Measurements from ENCODE around the gene FOXK1. TPM values are rescaled to one million over a fixed set of nuclear protein-coding genes. Genes with fewer than 3 reads are reported as not detected.

Gene FOXK1
- total and polyA plus RNA-seq, 9 of the 15 experiments (the other 6 are each of a cell fraction or from before 2014, with no cell fraction given), result 0.32 to 45.5 (median 8.1) TPM

- TF ChIP-seq MYC (IDR thresholded peaks at IDR 0.05; ENCODE audit: low read depth, low read length) (peak; percentile 89), MYC (CRISPR knock-in tag; IDR thresholded peaks at IDR 0.05; ENCODE audit: borderline replicate concordance, low read depth) (no peak), E2F1 (CRISPR knock-in tag; IDR thresholded peaks at IDR 0.05) (peak; percentile 18; the same call in 1 of the 2 replicates), RAD21 (CRISPR knock-in tag; conservative IDR thresholded peaks at IDR 0.05 in 1 of 2, IDR thresholded peaks at IDR 0.05 in 1 of 2) (peak in 1 of 2 experiments; percentile 37; a peak in 2 of 4 replicates), ZBTB49 (CRISPR knock-in tag; IDR thresholded peaks at IDR 0.05; ENCODE audit: borderline replicate concordance) (no peak), TFAP4 (CRISPR knock-in tag; IDR thresholded peaks at IDR 0.05; ENCODE audit: borderline replicate concordance) (peak; percentile 47), SMAD4 (CRISPR knock-in tag; conservative IDR thresholded peaks at IDR 0.05) (0 out of 2 replicates have a peak, but pooled peaks have one; percentile 14), SMAD2 (IDR thresholded peaks at IDR 0.05; ENCODE audit: low read depth, low read length) (no peak)
- TF ChIP-seq, protein P1, sequence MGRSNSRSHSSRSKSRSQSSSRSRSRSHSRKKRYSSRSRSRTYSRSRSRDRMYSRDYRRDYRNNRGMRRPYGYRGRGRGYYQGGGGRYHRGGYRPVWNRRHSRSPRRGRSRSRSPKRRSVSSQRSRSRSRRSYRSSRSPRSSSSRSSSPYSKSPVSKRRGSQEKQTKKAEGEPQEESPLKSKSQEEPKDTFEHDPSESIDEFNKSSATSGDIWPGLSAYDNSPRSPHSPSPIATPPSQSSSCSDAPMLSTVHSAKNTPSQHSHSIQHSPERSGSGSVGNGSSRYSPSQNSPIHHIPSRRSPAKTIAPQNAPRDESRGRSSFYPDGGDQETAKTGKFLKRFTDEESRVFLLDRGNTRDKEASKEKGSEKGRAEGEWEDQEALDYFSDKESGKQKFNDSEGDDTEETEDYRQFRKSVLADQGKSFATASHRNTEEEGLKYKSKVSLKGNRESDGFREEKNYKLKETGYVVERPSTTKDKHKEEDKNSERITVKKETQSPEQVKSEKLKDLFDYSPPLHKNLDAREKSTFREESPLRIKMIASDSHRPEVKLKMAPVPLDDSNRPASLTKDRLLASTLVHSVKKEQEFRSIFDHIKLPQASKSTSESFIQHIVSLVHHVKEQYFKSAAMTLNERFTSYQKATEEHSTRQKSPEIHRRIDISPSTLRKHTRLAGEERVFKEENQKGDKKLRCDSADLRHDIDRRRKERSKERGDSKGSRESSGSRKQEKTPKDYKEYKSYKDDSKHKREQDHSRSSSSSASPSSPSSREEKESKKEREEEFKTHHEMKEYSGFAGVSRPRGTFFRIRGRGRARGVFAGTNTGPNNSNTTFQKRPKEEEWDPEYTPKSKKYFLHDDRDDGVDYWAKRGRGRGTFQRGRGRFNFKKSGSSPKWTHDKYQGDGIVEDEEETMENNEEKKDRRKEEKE (IDR thresholded peaks at IDR 0.05; ENCODE audit: borderline replicate concordance in 1 of 2, control insufficient read depth in 1 of 2, low read depth in 2 of 2, low read length in 1 of 2), result no peak
- TF ChIP-seq, protein P2, sequence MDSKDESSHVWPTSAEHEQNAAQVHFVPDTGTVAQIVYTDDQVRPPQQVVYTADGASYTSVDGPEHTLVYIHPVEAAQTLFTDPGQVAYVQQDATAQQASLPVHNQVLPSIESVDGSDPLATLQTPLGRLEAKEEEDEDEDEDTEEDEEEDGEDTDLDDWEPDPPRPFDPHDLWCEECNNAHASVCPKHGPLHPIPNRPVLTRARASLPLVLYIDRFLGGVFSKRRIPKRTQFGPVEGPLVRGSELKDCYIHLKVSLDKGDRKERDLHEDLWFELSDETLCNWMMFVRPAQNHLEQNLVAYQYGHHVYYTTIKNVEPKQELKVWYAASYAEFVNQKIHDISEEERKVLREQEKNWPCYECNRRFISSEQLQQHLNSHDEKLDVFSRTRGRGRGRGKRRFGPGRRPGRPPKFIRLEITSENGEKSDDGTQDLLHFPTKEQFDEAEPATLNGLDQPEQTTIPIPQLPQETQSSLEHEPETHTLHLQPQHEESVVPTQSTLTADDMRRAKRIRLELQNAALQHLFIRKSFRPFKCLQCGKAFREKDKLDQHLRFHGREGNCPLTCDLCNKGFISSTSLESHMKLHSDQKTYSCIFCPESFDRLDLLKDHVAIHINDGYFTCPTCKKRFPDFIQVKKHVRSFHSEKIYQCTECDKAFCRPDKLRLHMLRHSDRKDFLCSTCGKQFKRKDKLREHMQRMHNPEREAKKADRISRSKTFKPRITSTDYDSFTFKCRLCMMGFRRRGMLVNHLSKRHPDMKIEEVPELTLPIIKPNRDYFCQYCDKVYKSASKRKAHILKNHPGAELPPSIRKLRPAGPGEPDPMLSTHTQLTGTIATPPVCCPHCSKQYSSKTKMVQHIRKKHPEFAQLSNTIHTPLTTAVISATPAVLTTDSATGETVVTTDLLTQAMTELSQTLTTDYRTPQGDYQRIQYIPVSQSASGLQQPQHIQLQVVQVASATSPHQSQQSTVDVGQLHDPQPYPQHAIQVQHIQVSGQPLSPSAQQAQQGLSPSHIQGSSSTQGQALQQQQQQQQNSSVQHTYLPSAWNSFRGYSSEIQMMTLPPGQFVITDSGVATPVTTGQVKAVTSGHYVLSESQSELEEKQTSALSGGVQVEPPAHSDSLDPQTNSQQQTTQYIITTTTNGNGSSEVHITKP (IDR thresholded peaks at IDR 0.05; ENCODE audit: partially characterized antibody), result peak; percentile 62
- TF ChIP-seq, protein P3, sequence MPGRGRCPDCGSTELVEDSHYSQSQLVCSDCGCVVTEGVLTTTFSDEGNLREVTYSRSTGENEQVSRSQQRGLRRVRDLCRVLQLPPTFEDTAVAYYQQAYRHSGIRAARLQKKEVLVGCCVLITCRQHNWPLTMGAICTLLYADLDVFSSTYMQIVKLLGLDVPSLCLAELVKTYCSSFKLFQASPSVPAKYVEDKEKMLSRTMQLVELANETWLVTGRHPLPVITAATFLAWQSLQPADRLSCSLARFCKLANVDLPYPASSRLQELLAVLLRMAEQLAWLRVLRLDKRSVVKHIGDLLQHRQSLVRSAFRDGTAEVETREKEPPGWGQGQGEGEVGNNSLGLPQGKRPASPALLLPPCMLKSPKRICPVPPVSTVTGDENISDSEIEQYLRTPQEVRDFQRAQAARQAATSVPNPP (IDR thresholded peaks at IDR 0.05; ENCODE audit: borderline replicate concordance, insufficient read depth, insufficient read length), result no peak
Observed at GRCh38 chr7:4738711-4739527, 56.8 kb downstream of the FOXK1 start (continued).

All from K562 (cell line).